HG03521 (cell line): Measurements from ENCODE around the gene ASGR1.
"Not testable (repeated sequence)": the region's sequence is repeated elsewhere in the genome, so short reads cannot be mapped to it uniquely, and the experiment has no call there.

Experiments used
- ATAC-seq: cut with Tn5 transposase; IDR thresholded peaks from one replicate; pipeline ENCODE4 v1.9.1; 2021; ENCODE audit warnings: mild to moderate bottlenecking, moderate library complexity; ENCODE audit not compliant: unreplicated experiment

ASGR1 gene

DNA sequence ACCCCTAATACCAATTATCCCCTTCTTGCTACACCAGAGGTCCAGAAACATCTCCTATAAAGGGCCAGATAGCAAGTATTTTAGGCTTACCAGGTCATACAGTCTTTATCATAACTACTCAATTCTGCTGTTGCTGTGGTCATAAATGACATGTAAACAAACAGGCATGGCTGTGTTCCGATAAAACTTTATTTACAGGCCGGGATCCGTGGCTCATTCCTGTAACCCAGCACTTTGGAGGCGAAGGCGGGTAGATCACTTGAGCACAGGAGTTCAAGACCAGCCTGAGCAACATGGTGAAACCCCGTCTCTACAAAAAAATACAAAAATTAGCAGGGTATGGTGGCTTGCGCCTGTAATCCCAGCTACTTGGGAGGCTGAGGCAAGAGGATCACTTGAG is 12.3 kb downstream of the ASGR1 start:
- no peak for ATAC-seq

- ATAC-seq = not testable (repeated sequence)
Observed at GRCh38 chr17:7159571-7159970, 19.6 kb downstream of the ASGR1 start.

DNA sequence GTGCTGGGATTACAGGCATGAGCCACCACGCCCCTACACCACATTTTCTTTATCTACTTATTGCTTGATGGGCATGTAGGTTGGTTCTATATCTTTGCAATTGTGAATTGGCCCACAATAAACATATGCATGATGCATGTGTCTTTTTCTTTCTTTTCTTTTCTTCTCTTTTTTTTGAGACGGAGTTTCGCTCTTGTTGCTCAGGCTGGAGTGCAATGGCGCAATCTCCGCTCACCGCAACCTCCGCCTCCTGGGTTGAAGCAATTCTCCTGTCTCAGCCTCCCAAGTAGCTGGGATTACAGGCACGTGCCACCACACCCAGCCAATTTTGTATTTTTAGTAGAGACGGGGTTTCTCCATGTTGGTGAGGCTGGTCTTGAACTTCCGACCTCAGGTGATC is 20.7 kb downstream of the ASGR1 start:
- not testable (repeated sequence) for ATAC-seq

GRCh38 chr17:7156342-7156940 is 22.7 kb downstream of the ASGR1 start:
- no peak for ATAC-seq

- no peak for ATAC-seq
Observed at GRCh38 chr17:7147772-7148171, 31.4 kb downstream of the ASGR1 start.

DNA sequence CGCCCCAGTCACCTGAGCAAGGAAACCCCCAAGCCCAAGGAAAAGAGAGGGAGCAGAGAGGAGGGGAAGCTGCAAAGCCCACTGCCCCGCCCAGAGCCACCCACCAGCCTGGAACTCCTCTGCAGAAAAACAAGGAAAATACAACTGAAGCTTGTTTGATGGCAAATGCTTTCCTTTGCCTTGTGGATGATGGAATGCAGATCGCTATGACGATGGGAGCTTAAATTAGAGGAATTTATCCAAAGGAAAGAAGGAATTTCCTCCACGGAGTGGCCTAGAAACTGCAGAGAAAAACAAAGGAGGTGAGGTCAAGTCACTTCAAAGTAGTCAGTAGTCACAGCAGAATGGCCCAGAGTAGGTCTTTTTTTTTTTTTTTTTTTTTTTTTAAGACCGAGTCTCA is 33.1 kb downstream of the ASGR1 start:
- ATAC-seq = no peak

DNA sequence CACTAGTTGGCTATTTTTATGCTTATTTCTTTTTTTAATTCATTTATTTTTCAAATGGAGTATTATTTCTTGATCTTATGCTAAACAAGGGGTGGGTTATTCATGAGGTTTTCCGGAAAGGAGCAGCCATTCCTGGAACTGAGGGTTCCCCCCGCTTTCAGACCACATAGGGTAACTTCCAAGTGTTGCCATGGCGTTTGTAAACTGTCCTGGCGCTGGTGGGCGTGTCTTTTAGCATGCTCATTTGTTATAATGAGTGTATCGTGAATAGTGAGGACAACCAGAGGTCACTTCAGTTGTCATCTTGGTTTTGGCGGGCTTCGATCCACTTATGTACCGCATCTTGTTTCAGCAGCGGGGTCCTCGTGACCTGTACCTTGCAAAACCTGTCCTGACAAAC is 35.0 kb downstream of the ASGR1 start:
- ATAC-seq = no peak

DNA sequence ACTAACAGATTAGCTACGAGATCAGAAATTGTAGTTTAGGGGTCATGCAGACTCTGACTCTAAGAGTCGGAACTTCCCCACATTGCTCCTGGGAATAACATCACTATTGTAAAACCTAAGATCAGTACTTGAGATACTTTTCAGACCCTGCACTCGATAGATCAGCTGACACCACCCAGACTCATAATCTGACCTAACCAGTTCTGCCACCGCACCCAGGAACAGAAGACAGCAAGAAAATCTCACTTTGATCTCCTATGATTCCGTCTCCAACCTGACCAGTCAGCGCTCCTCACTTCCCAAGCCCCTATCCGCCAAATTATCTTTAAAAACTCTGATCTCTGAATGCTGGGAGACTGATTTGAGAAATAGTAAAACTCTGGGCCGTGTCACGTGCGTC is 37.3 kb downstream of the ASGR1 start:
- no peak for ATAC-seq

DNA sequence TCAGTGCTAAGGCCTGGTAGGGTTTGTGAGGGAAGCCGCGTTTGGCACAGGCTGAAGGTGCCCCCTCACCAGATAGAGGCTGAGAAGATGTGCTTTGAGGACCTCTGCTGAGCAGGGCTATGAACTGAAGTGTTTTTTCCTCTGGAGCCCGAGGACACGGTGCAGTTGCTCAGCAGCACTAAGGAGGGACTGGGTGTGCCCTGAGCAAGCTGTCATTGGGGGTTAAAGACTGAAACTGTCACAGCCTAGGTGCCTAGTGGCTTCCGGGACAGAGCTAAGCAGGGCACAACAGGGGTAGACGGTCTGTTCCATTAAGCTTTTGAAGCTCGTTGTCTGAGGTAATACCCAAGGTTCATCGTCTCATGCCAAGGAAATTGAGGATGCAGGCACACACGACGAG is 39.8 kb downstream of the ASGR1 start:
- no peak for ATAC-seq

- ATAC-seq = no peak
Observed at GRCh38 chr17:7138800-7139381, 40.3 kb downstream of the ASGR1 start.

DNA sequence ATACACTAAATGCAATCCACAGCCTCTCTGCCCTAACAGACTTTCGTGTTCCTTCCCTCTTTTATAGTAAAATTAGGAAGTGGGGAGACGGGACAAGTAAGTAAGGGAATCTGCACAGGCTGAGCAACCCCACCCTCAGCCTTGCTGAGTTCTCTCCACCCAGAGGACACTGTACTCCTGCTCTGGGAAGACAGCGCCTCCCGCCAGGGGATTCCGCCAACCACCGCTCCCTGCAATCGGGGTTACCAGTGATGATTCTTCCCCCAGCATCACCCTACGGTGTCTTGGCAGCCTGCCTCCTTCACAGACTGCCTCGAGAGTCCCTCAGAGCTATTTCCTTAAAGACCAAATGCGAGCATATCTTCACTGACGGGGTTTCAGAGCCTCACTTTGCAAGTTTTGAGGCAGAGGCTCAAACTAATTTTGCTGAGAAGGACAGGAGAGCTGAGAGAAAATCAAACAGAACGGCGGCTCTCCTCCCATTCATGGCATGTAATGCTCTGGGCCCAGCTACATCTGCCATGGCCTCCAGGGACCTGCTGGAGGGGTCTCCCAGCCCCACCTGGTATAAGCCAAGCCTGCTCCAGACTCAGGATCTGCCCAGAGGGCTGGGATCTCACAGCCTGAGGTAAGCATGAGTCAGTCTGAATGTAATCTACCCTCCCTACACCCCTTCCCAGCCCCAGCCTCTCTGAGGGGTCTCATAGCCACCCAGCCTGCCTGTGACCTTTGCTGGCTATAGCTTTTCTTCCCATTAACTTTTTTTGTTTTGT is 41.8 kb downstream of the ASGR1 start:
- no peak for ATAC-seq

DNA sequence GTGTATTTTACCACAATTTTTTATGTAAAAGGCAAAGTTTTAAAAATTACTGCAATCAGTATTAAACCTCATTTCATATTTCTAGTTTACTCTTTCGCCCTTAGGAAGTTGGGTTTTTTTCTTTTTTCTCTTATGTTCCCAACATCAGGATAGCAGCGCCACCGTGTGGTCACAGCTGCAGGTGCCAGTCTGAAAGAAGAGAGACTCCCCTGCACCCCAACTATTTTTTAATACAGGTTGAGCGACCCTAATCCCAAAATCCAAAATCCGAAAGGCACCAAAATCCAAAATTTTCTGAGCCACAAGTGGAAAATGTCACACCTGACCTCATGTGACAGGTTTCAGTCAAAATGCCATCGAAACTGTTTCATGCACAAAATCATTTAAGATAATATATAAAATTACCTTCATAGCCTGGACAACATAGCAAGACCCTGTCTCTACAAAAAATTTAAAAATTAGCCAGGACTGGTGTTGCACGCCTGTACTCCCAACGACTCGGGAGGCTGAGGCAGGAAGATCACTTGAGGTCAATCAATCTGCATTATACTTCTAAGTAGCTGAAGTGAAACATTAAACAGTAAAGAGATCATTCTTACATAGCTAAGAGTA is 42.8 kb downstream of the ASGR1 start:
- no peak for ATAC-seq

GRCh38 chr17:7133916-7134315 is 45.3 kb downstream of the ASGR1 start:
- ATAC-seq = no peak

DNA sequence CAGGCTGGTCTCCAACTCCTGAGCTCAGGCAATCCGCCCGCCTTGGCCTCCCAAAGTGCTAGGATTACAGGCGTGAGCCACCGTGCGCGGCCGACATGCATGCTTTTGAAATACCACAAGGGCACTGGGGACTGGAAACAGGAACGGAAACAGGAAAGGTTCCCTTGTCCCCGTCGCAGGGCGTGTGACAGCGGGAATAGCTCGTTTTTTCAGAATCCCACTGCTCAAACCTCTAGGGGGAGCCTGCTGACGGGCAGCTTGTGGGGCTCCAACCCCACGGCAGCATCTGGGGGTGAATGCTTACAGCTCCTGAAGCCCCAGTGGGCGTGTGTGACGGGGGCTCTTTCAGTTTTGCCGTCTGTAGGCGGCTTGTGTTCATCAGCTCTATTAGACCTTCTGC is 45.7 kb downstream of the ASGR1 start:
- ATAC-seq = no peak

- ATAC-seq = peak; percentile 52
Observed at GRCh38 chr17:7132511-7133094, 46.6 kb downstream of the ASGR1 start.

DNA sequence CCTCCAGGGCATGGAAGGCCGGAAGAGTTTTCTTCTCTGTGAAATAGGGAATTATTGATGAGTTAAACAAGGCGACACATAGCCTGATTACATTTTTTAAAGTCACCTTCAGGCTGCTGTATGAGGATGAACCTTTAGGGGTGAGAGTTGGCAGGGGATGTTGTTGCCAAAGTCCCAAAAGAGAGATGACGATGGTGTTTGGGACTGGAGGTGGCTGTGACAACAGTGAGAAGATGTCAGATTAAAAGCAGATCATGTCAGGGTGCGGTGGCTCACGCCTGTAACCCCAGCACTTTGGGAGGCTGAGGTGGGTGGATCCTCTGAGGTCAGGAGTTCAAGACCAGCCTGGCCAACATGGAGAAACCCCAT is 47.8 kb downstream of the ASGR1 start:
- no peak for ATAC-seq

DNA sequence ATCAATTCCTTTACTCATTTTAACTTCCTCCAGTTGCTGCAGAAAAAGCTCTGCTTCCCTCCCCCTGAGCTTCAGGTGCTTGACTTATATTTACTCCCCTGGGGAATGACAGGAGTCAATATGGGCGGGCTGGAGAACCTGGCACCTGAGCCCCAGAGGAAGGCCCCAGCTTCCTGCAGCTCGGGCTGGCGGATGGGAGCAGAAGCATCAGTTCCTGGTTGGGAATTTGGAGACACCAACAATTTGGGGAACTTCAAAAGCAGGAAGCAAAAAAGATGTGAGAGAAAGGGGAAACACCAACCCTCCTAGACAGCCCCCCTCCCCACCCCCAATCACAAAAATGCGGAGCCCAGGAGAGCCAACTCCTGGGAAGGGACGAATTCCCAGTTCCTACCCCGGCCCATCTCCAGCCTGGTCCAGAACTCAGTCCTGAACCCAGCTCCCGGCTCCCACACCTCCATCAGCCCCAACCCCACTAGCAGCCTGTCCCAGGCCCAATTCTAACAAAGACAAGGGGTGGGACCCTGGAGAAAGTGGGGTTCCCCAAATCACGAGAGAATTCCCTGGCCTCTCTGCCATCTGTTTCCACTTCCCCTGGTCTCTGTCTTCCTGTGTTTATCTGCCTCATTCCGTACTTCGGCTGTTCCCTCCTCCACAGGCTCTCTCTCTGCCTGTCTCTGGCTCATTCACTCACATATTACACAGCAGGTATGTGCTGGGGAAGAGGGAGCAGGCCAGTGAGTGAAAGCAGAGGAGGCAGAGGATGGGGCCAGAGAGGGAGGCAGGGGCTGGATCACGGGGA is 48.3 kb downstream of the ASGR1 start:
- no peak for ATAC-seq

DNA sequence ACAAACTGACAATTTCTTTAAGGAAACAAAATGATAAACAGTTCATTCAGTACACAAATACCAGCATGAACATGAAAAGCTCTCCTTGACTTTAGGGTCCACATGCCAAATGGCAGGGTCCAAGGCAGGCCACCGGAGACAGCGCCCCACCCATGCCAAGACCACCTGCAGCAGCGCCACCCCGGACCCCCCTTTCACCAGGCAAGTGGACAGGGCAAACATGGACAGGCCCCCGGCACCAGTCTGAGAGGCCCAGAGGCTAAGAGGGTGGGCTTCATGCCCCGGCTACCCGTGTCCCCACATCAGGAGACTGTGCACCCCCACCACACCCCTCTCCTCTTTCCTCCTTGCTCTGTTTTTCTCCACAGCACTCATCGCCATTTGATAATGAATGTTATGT is 49.9 kb downstream of the ASGR1 start:
- ATAC-seq = no peak

- no peak for ATAC-seq
Observed at GRCh38 chr17:7128160-7128559, 51.0 kb downstream of the ASGR1 start.

- not testable (repeated sequence) for ATAC-seq
Observed at GRCh38 chr17:7127501-7127900, 51.7 kb downstream of the ASGR1 start.

- ATAC-seq = not testable (repeated sequence)
Observed at GRCh38 chr17:7126386-7126785, 52.8 kb downstream of the ASGR1 start.
